Activated T-cell treated with anti-CD3 and anti-CD28 coated beads, Interleukin-2, amount 50 U/mL, for 1 hour (primary cell): ENCODE measurements around the gene MGAT5B.

Source experiments
- DNase-seq: peaks from one replicate; pipeline ENCODE4 v3.0.0-alpha.2; 2020

The MGAT5B gene

GRCh38 chr17:76932402-76933333 is 64.5 kb downstream of the MGAT5B start:
- DNase-seq = no peak

GRCh38 chr17:76934561-76935320 is 66.5 kb downstream of the MGAT5B start:
- no peak for DNase-seq

GRCh38 chr17:76935331-76935730 is 67.1 kb downstream of the MGAT5B start:
- DNase-seq = no peak

GRCh38 chr17:76937238-76937637 is 69.0 kb downstream of the MGAT5B start:
- no peak for DNase-seq

GRCh38 chr17:76938009-76938408 is 69.8 kb downstream of the MGAT5B start:
- DNase-seq = no peak

GRCh38 chr17:76940295-76940694 is 72.1 kb downstream of the MGAT5B start:
- DNase-seq = no peak

GRCh38 chr17:76940738-76941350 is 72.6 kb downstream of the MGAT5B start:
- no peak for DNase-seq

- DNase-seq = no peak
Measured at GRCh38 chr17:76943202-76943601, 75.0 kb downstream of the MGAT5B start.

GRCh38 chr17:76943781-76944213 is 75.6 kb downstream of the MGAT5B start:
- DNase-seq = no peak

GRCh38 chr17:76944477-76944876 is 76.3 kb downstream of the MGAT5B start:
- no peak for DNase-seq

- no peak for DNase-seq
Measured at GRCh38 chr17:76946111-76946771, 78.0 kb downstream of the MGAT5B start.

- no peak for DNase-seq
Measured at GRCh38 chr17:76946772-76947135, 78.5 kb downstream of the MGAT5B start.

- no peak for DNase-seq
Measured at GRCh38 chr17:76947309-76947708, 79.1 kb downstream of the MGAT5B start.

- DNase-seq = no peak
Measured at GRCh38 chr17:76947771-76948170, 79.6 kb downstream of the MGAT5B start.

GRCh38 chr17:76948301-76948700 is 80.1 kb downstream of the MGAT5B start:
- no peak for DNase-seq

GRCh38 chr17:76948726-76949342 is 80.6 kb downstream of the MGAT5B start:
- DNase-seq = no peak

- no peak for DNase-seq
Measured at GRCh38 chr17:76949913-76950695, 81.9 kb downstream of the MGAT5B start.

GRCh38 chr17:76951375-76951905 is 83.2 kb downstream of the MGAT5B start:
- no peak for DNase-seq

- no peak for DNase-seq
Measured at GRCh38 chr17:76952402-76952801, 84.2 kb downstream of the MGAT5B start.

- DNase-seq = no peak
Measured at GRCh38 chr17:76953066-76953465, 84.9 kb downstream of the MGAT5B start.

GRCh38 chr17:76953946-76954345 is 85.7 kb downstream of the MGAT5B start:
- no peak for DNase-seq
